GM23338 (cell line): ENCODE measurements around the gene FAM89B.

Source experiments
- CREB1 ChIP-seq: fragments of 250-450 bp; sonication (Bioruptor Pico); IDR thresholded peaks from 2 replicates; pipeline ENCODE4 v1.5.0; 2020; ENCODE audit warnings: low read depth, mild to moderate bottlenecking, moderate library complexity
- ETS1 ChIP-seq: IDR thresholded peaks from 2 replicates; pipeline ENCODE4 v1.6.1; 2016; ENCODE audit warnings: antibody characterized with exemption
- EZH2 ChIP-seq: fragments of 200-600 bp; sonication (generic); IDR thresholded peaks from one replicate; pipeline ENCODE4 v1.8.0; 2017; ENCODE audit warnings: antibody characterized with exemption, mild to moderate bottlenecking, low read depth; ENCODE audit not compliant: unreplicated experiment
- EZH2phosphoT487 ChIP-seq: fragments of 200-600 bp; sonication (generic); IDR thresholded peaks from one replicate; pipeline ENCODE4 v1.8.1; 2018; ENCODE audit warnings: antibody characterized with exemption; ENCODE audit not compliant: unreplicated experiment
- JUNB ChIP-seq: IDR thresholded peaks from one replicate; pipeline ENCODE4 v1.6.1; 2016; ENCODE audit warnings: antibody characterized with exemption; ENCODE audit not compliant: unreplicated experiment
- NANOG ChIP-seq: IDR thresholded peaks from 2 replicates; pipeline ENCODE4 v1.6.1; 2016; ENCODE audit warnings: antibody characterized with exemption, borderline replicate concordance
- POLR2AphosphoS5 ChIP-seq: IDR thresholded peaks from 2 replicates; pipeline ENCODE4 v1.6.1; 2016; ENCODE audit warnings: antibody characterized with exemption, low read depth
- REST ChIP-seq: IDR thresholded peaks from one replicate; pipeline ENCODE4 v1.6.1; 2018; ENCODE audit warnings: antibody characterized with exemption; ENCODE audit not compliant: unreplicated experiment
- STAT1 ChIP-seq: IDR thresholded peaks from one replicate; pipeline ENCODE4 v1.6.1; 2016; ENCODE audit warnings: antibody characterized with exemption; ENCODE audit not compliant: unreplicated experiment
- ZNF114 ChIP-seq: fragments of 250-450 bp; sonication (Bioruptor Pico); IDR thresholded peaks from 2 replicates; pipeline ENCODE4 v1.5.0; 2020; ENCODE audit warnings: mild to moderate bottlenecking, moderate library complexity
- ZNF331 ChIP-seq: fragments of 250-450 bp; sonication (Bioruptor Pico); IDR thresholded peaks from 2 replicates; pipeline ENCODE4 v1.5.0; 2020; ENCODE audit warnings: low read depth, mild to moderate bottlenecking, moderate library complexity
- ZNF462 ChIP-seq: fragments of 250-450 bp; sonication (Bioruptor Pico); IDR thresholded peaks from 2 replicates; pipeline ENCODE4 v1.5.0; 2020; ENCODE audit warnings: mild to moderate bottlenecking, moderate library complexity
- TF ChIP-seq, protein P1 (sequence below), 2 experiments: fragments of 200-600 bp in 1 of 2; sonication (generic) in 1 of 2; conservative IDR thresholded peaks; 2 replicates each; pipeline versions ENCODE4 v1.5.1 to v1.6.1; 2016 to 2017; ENCODE audit warnings: antibody characterized with exemption in 2 of 2, low read depth in 2 of 2, mild to moderate bottlenecking in 2 of 2, moderate library complexity in 1 of 2

DNA sequence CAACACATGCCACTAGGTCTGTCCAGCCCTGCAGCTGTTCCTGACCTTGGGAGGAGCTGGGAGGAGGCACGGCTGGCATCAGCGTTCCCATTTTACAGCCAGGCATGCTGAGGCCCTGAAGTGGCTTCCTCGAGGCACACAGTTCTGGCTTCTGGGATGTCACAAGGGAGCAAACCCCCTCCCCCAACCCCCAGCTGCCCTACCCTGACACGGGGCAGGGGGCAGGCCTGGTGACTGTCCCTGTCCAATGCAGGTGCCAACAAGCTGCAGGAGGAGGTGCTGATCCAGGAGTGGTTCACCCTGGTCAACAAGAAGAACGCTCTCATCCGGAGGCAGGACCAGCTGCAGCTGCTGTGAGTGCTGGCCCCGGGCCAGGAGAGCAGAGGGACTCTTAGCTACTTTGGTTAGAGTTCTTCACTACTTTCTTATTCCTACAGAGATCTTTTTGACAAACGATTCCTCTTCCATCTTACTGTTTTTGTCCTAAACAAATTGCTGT lies 18.0 kb downstream of the FAM89B start:
- TF ChIP-seq POLR2AphosphoS5 (no peak), EZH2 (no peak), CREB1 (CRISPR knock-in tag) (no peak), ETS1 (no peak), EZH2phosphoT487 (no peak), REST (no peak), ZNF331 (CRISPR knock-in tag) (no peak), JUNB (no peak), STAT1 (no peak), NANOG (no peak), ZNF462 (CRISPR knock-in tag) (no peak), ZNF114 (CRISPR knock-in tag) (no peak)
- TF ChIP-seq, protein P1, sequence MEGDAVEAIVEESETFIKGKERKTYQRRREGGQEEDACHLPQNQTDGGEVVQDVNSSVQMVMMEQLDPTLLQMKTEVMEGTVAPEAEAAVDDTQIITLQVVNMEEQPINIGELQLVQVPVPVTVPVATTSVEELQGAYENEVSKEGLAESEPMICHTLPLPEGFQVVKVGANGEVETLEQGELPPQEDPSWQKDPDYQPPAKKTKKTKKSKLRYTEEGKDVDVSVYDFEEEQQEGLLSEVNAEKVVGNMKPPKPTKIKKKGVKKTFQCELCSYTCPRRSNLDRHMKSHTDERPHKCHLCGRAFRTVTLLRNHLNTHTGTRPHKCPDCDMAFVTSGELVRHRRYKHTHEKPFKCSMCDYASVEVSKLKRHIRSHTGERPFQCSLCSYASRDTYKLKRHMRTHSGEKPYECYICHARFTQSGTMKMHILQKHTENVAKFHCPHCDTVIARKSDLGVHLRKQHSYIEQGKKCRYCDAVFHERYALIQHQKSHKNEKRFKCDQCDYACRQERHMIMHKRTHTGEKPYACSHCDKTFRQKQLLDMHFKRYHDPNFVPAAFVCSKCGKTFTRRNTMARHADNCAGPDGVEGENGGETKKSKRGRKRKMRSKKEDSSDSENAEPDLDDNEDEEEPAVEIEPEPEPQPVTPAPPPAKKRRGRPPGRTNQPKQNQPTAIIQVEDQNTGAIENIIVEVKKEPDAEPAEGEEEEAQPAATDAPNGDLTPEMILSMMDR (conservative IDR thresholded peaks at IDR 0.05; ENCODE audit: low read depth in 2 of 2), result no peak
